Measurements from ENCODE around the gene RSRP1. TPM values are rescaled to one million over a fixed set of nuclear protein-coding genes. Genes with fewer than 3 reads are reported as not detected.

Gene RSRP1
- total and polyA plus RNA-seq, 7 experiments from 2014 or later, result 52.9 to 449 (median 313) TPM

DNA sequence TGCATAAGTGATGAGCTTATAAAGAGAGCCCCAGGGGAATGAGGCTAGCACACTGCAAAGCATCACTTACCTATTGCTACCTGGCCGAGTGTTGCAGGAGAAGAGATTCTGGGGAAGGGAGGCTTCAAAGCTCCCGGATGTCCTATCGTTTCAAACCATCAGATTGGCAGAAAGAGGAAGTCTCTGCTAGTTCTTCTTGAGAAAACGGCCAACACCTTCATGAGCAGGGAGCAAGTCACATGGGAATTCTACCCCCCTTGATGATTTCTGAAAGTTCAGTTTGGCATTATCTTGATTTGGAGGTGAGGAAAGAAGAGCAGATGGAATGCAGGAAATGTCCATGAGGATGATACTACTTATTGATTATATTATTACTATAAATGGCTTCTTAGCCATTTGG lies 31.1 kb downstream of the RSRP1 start:
- Mint-ChIP-seq H3K4me3 (no peak overlapping the region), H3K9me3 (no peaks in the 10 kb centered on the region), H3K27me3 (peaks cover 0 to 7% (median 2%) of the 10 kb centered on the region in 5 donors), H3K36me3 (peaks cover 0 to 11% (median 2%) of the 10 kb centered on the region in 5 donors), H3K4me1 (peaks cover 0 to 11% (median 6%) of the 10 kb centered on the region in 7 donors), H3K27ac (peak overlapping the region in 2 of 9 donors; percentile 1 to 30)
- Histone ChIP-seq H3K36me3 (ENCODE audit: control insufficient read depth in 2 of 3, insufficient read depth in 3 of 3, low read length in 3 of 3) (peaks cover 0 to 15% (median 6%) of the 10 kb centered on the region in 3 experiments), H3K4me3 (ENCODE audit: low read length) (no peak overlapping the region), H3K27me3 (ENCODE audit: control insufficient read depth in 2 of 2, insufficient read depth in 2 of 2, low read length in 2 of 2) (no peaks in the 10 kb centered on the region), H3K27ac (ENCODE audit: low read depth, low read length) (no peak overlapping the region), H3K4me1 (ENCODE audit: control insufficient read depth in 2 of 2, insufficient read depth in 2 of 2, low read length in 2 of 2) (no peaks in the 10 kb centered on the region), H3K9me3 (ENCODE audit: control insufficient read depth in 2 of 3, low read length in 3 of 3) (no peaks in the 10 kb centered on the region)
- ATAC-seq (no peak), DNase-seq (no peak)
- intact Hi-C loops (cut with micrococcal nuclease), result no loop called here
- ChIA-PET POLR2A (interaction anchor here (0.5 kb wide), 1 partner anchor 1444 kb away, joined by 3 read pairs; no protein-coding TSS in a partner anchor), CTCF (no interaction called here)

DNA sequence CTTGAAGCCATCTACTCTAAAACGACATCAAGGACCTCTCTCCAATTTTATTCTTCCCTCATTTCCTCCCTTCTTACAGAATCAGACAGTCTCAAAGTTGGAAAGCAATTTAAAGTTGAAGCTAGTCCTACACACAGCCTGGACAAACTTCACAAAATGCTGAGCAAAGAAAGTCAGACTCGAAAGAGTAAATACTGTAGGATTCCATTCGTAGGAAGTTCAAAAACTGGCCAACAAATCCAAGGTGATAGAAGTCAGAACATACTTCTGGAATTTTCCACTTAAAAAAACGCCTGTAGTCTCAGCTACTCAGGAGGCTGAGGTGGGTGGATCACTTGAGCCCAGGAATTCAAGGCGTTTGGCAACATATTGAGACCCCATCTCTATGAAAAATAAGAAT lies 34.5 kb downstream of the RSRP1 start:
- ChIA-PET CTCF (no interaction called here), POLR2A (no interaction called here)
- Mint-ChIP-seq H3K9me3 (no peaks in the 10 kb centered on the region), H3K4me3 (no peak overlapping the region), H3K27me3 (peaks cover 0 to 21% (median 7%) of the 10 kb centered on the region in 5 donors), H3K27ac (no peak overlapping the region), H3K4me1 (peaks cover 0 to 7% (median 6%) of the 10 kb centered on the region in 7 donors), H3K36me3 (peaks cover 0 to 3% (median 0%) of the 10 kb centered on the region in 5 donors)
- Histone ChIP-seq H3K4me1 (ENCODE audit: control insufficient read depth in 2 of 2, insufficient read depth in 2 of 2, low read length in 2 of 2) (no peaks in the 10 kb centered on the region), H3K36me3 (ENCODE audit: control insufficient read depth in 2 of 3, insufficient read depth in 3 of 3, low read length in 3 of 3) (no peaks in the 10 kb centered on the region), H3K9me3 (ENCODE audit: control insufficient read depth in 2 of 3, low read length in 3 of 3) (no peaks in the 10 kb centered on the region), H3K4me3 (ENCODE audit: low read length) (no peak overlapping the region), H3K27ac (ENCODE audit: low read depth, low read length) (no peak overlapping the region), H3K27me3 (ENCODE audit: control insufficient read depth in 2 of 2, insufficient read depth in 2 of 2, low read length in 2 of 2) (no peaks in the 10 kb centered on the region)
- intact Hi-C loops (cut with micrococcal nuclease), result no loop called here
- no peak for DNase-seq
- no peak for ATAC-seq

DNA sequence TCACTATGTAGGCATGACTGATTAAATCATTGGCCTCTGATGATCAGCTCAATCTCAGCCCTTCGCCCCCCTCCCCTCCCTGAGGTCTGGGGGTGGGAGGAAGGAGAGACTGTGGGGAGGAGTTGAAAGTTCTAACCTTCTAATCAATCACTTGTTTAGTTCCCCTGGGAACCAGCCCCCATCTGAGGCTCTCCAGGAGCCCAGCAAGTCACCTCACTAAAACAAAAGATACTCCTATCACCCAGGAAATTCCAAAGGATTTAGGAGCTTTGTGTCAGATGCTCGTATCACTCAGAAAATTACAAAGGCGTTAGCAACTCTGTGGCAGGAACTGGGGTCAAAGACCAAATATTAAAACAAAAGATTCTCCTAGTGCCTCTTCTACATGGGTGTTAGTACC lies 36.5 kb downstream of the RSRP1 start:
- no peak for ATAC-seq
- Mint-ChIP-seq H3K36me3 (no peaks in the 10 kb centered on the region), H3K4me1 (peaks cover 0 to under 1% (median 0%) of the 10 kb centered on the region in 7 donors), H3K4me3 (no peak overlapping the region), H3K9me3 (no peaks in the 10 kb centered on the region), H3K27ac (no peak overlapping the region), H3K27me3 (peaks cover 0 to 29% (median 7%) of the 10 kb centered on the region in 5 donors)
- intact Hi-C loops (cut with micrococcal nuclease), result no loop called here
- H3K9me3 ChIP-seq (ENCODE audit: control insufficient read depth in 2 of 3, low read length in 3 of 3), result no peaks in the 10 kb centered on the region
- no peaks in the 10 kb centered on the region for H3K36me3 ChIP-seq (ENCODE audit: control insufficient read depth in 2 of 3, insufficient read depth in 3 of 3, low read length in 3 of 3)
- no peak overlapping the region for H3K4me3 ChIP-seq (ENCODE audit: low read length)
- ChIA-PET POLR2A (interaction anchor here (0.9 kb wide), 1 partner anchor 29 kb away, joined by 6 read pairs; no protein-coding TSS in a partner anchor), CTCF (no interaction called here)
- H3K4me1 ChIP-seq (ENCODE audit: control insufficient read depth in 2 of 2, insufficient read depth in 2 of 2, low read length in 2 of 2), result no peaks in the 10 kb centered on the region
- no peaks in the 10 kb centered on the region for H3K27me3 ChIP-seq (ENCODE audit: control insufficient read depth in 2 of 2, insufficient read depth in 2 of 2, low read length in 2 of 2)
- DNase-seq, result no peak
- H3K27ac ChIP-seq (ENCODE audit: low read depth, low read length), result no peak overlapping the region

DNA sequence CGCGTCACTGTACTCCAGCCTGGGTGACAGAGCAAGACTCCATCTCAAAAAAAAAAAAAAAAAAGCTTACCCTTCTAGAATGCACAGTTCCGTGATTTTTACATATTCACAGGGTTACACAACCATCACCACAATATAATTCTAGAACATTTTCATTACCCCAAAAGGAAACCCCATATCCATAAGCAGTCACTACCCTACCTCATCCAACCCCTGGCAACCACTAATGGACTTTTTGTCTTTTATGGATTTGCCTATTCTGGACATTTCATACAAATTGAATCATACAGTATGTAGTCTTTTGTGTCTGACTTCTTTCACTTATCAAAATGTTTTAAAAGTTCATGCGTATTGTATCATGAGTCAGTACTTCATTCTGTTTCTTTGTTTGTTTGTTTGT lies 37.7 kb downstream of the RSRP1 start:
- CTCF ChIA-PET, result no interaction called here
- Mint-ChIP-seq H3K4me3 (no peak overlapping the region), H3K9me3 (no peaks in the 10 kb centered on the region), H3K4me1 (no peaks in the 10 kb centered on the region), H3K27me3 (peaks cover 0 to 38% (median 7%) of the 10 kb centered on the region in 5 donors), H3K27ac (no peak overlapping the region), H3K36me3 (no peaks in the 10 kb centered on the region)
- Histone ChIP-seq H3K4me1 (ENCODE audit: control insufficient read depth in 2 of 2, insufficient read depth in 2 of 2, low read length in 2 of 2) (no peaks in the 10 kb centered on the region), H3K27ac (ENCODE audit: low read depth, low read length) (no peak overlapping the region), H3K4me3 (ENCODE audit: low read length) (no peak overlapping the region), H3K9me3 (ENCODE audit: control insufficient read depth in 2 of 3, low read length in 3 of 3) (no peaks in the 10 kb centered on the region), H3K27me3 (ENCODE audit: control insufficient read depth in 2 of 2, insufficient read depth in 2 of 2, low read length in 2 of 2) (no peaks in the 10 kb centered on the region), H3K36me3 (ENCODE audit: control insufficient read depth in 2 of 3, insufficient read depth in 3 of 3, low read length in 3 of 3) (no peaks in the 10 kb centered on the region)
- POLR2A ChIA-PET, result interaction anchor here (1.3 kb wide), 1 partner anchor 11 kb away, joined by 4 read pairs; no protein-coding TSS in a partner anchor
- intact Hi-C loops (cut with micrococcal nuclease), result loop anchor here (10.0 kb wide), 2 partner anchors 105 to 285 kb away; no protein-coding TSS in a partner anchor
- no peak for ATAC-seq
- no peak for DNase-seq

DNA sequence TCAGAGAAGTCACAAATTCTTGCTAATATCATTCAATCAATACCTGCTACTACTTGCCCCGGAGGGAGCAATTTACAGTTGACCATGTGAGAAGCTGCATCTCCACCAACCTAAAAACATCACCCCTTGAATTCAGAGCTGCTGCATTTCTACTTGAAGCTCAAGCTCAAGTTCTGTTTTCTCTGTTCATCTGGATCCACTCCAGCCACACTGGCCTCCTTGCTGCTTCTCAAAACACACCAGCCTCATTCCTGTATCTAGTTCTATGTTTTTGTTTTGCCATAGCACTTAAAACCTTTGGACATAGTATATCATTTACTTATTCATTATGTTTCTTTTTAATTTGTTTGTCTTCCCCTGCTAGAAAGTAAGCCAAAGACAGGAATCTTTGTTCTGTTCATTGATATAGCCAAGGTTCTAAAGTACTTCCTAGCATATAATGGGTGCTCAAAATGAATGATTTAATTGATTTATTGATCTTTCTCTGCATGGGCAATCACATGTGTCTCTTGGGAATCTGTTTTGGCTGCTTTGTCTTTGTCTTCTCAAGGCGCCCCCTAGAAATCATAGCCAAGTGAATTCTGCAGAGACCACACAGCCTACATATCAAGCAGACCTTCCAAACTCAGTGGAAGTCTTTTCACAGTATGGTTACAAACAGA lies 38.6 kb downstream of the RSRP1 start:
- H3K4me1 ChIP-seq (ENCODE audit: control insufficient read depth in 2 of 2, insufficient read depth in 2 of 2, low read length in 2 of 2), result no peaks in the 10 kb centered on the region
- DNase-seq (no peak), ATAC-seq (no peak)
- no peaks in the 10 kb centered on the region for H3K27me3 ChIP-seq (ENCODE audit: control insufficient read depth in 2 of 2, insufficient read depth in 2 of 2, low read length in 2 of 2)
- no peak overlapping the region for H3K4me3 ChIP-seq (ENCODE audit: low read length)
- no peaks in the 10 kb centered on the region for H3K9me3 ChIP-seq (ENCODE audit: control insufficient read depth in 2 of 3, low read length in 3 of 3)
- no peak overlapping the region for H3K27ac ChIP-seq (ENCODE audit: low read depth, low read length)
- Mint-ChIP-seq H3K27me3 (peaks cover 0 to 38% (median 7%) of the 10 kb centered on the region in 5 donors), H3K4me1 (no peaks in the 10 kb centered on the region), H3K36me3 (no peaks in the 10 kb centered on the region), H3K4me3 (no peak overlapping the region), H3K9me3 (no peaks in the 10 kb centered on the region), H3K27ac (no peak overlapping the region)
- H3K36me3 ChIP-seq (ENCODE audit: control insufficient read depth in 2 of 3, insufficient read depth in 3 of 3, low read length in 3 of 3), result no peaks in the 10 kb centered on the region
- intact Hi-C loops (cut with micrococcal nuclease), result loop anchor here (10.0 kb wide), 2 partner anchors 104 to 284 kb away; no protein-coding TSS in a partner anchor
- ChIA-PET POLR2A (interaction anchor here (1.3 kb wide), 1 partner anchor 10 kb away, joined by 4 read pairs; no protein-coding TSS in a partner anchor), CTCF (interaction anchor here (0.7 kb wide), 1 partner anchor 1413 kb away, joined by 3 read pairs; no protein-coding TSS in a partner anchor)

DNA sequence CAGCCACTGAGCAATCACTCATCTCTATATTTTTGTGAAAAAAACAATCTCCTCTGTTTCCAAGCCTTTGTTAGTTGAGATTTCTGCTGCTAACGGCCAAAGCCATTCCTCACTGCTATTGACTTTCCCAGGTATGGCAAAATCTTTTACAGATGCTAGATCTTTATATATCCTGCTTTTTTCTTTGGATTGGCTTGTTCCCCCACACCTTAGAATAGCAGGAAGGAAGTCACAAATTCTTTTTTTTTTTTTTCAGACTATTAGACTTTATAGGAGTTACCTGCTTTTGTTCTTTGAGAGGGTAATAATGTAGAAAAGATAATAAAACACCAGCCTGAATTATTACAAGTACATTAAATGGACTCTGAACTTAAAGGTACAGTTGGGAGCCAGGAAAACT lies 39.2 kb downstream of the RSRP1 start:
- Histone ChIP-seq H3K36me3 (ENCODE audit: control insufficient read depth in 2 of 3, insufficient read depth in 3 of 3, low read length in 3 of 3) (no peaks in the 10 kb centered on the region), H3K27ac (ENCODE audit: low read depth, low read length) (no peak overlapping the region), H3K4me3 (ENCODE audit: low read length) (no peak overlapping the region), H3K27me3 (ENCODE audit: control insufficient read depth in 2 of 2, insufficient read depth in 2 of 2, low read length in 2 of 2) (no peaks in the 10 kb centered on the region), H3K4me1 (ENCODE audit: control insufficient read depth in 2 of 2, insufficient read depth in 2 of 2, low read length in 2 of 2) (no peaks in the 10 kb centered on the region), H3K9me3 (ENCODE audit: control insufficient read depth in 2 of 3, low read length in 3 of 3) (no peaks in the 10 kb centered on the region)
- CTCF ChIA-PET, result interaction anchor here (0.7 kb wide), 1 partner anchor 1414 kb away, joined by 3 read pairs; no protein-coding TSS in a partner anchor
- H3K27ac Mint-ChIP-seq, result no peak overlapping the region
- no peaks in the 10 kb centered on the region for H3K36me3 Mint-ChIP-seq
- no peaks in the 10 kb centered on the region for H3K4me1 Mint-ChIP-seq
- H3K4me3 Mint-ChIP-seq, result no peak overlapping the region
- intact Hi-C loops (cut with micrococcal nuclease), result loop anchor here (10.0 kb wide), 2 partner anchors 103 to 283 kb away; no protein-coding TSS in a partner anchor
- peaks cover 0 to 38% (median 7%) of the 10 kb centered on the region in 5 donors for H3K27me3 Mint-ChIP-seq
- no peaks in the 10 kb centered on the region for H3K9me3 Mint-ChIP-seq
- POLR2A ChIA-PET, result no interaction called here
- ATAC-seq (no peak), DNase-seq (no peak)
